ENCODE data around the gene HMG20B.

The HMG20B gene

DNA sequence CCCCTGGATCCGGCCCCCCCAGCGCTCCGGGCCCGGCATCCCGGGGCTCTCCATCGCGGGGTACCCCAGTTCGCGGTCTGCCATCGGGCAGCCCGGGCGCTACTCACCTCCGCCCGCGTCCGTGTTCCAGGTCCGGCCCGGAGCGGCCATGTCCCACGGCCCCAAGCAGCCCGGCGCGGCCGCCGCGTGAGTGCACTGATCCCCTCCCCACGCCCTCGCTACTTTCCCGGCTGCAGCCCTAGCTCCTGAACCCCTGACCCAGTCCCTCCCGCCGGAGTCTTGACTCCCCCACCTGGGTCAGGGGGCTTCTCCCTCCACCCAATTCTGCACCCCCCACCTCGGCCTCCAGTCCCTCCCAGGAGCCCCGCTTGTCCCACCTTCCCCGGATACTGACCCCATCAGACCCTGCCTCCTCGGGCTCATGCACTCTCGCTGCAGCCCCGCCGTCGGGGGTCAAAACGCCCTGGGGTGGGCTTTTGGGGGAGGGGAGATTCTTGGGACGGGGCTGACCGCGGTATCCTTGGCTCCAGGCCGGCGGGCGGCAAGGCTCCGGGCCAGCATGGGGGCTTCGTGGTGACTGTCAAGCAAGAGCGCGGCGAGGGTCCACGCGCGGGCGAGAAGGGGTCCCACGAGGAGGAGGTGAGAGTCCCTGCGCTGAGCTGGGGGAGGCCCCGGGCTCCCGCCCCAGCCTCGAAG is 566 bp downstream of the HMG20B start:
- FAIRE-seq (no peak), DNase-seq (ENCODE audit: insufficient read length, low spot score) (no peak)
- TF ChIP-seq, protein P1, sequence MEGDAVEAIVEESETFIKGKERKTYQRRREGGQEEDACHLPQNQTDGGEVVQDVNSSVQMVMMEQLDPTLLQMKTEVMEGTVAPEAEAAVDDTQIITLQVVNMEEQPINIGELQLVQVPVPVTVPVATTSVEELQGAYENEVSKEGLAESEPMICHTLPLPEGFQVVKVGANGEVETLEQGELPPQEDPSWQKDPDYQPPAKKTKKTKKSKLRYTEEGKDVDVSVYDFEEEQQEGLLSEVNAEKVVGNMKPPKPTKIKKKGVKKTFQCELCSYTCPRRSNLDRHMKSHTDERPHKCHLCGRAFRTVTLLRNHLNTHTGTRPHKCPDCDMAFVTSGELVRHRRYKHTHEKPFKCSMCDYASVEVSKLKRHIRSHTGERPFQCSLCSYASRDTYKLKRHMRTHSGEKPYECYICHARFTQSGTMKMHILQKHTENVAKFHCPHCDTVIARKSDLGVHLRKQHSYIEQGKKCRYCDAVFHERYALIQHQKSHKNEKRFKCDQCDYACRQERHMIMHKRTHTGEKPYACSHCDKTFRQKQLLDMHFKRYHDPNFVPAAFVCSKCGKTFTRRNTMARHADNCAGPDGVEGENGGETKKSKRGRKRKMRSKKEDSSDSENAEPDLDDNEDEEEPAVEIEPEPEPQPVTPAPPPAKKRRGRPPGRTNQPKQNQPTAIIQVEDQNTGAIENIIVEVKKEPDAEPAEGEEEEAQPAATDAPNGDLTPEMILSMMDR (IDR thresholded peaks at IDR 0.05; ENCODE audit: insufficient read depth, missing control alignments): no peak

DNA sequence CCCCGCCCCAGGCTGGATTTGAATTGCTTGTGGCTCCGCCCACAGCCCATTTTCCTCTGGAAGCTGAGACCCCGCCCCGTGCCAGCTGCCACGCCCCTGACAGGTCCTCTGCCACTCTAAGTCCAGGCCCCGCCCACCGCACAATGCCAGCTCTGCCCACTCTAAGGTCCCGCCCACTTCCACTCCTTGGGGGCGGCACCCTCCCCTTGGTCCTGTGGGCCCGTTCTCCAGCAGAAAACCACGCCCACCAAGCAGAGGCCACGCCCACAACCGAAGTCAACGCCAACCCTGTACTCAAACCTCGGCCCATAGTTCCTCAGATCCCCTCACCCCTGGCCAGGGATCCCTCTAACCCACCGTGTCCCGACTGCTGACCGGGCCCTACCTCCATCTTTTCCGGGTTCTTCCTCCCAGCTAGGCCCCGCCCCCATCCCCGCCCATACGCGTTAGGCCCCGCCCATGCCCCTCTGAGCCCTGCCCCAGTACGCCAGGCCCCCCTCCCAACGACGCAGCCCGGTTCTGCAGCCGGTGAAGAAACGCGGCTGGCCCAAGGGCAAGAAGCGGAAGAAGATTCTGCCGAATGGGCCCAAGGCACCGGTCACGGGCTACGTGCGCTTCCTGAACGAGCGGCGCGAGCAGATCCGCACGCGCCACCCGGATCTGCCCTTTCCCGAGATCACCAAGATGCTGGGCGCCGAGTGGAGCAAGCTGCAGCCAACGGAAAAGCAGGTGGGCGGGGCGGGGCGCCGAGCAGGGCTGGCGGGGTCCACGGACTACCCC is 1.3 kb downstream of the HMG20B start:
- TF ChIP-seq, protein P1 (IDR thresholded peaks at IDR 0.05; ENCODE audit: insufficient read depth, missing control alignments): no peak
- FAIRE-seq: no peak

DNA sequence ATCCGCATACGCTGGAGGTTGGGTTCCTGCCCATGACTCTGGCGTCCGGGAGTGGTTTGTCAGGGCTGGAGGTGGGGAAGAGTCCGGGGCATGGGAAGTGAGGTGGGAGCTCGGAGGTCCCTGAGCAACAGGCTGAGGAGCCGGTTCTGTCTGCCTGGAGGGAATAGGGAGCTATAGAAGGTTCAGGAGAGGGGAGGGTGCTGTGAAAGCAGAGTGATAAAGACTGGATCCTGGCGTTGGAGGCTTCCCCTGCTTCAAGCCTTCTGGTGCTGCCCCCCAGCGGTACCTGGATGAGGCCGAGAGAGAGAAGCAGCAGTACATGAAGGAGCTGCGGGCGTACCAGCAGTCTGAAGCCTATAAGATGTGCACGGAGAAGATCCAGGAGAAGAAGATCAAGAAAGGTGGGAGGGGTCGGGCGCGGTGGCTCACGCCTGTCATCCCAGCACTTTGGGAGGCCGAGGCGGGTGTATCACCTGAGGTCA is 2.6 kb downstream of the HMG20B start:
- TF ChIP-seq, protein P1 (IDR thresholded peaks at IDR 0.05; ENCODE audit: insufficient read depth, missing control alignments): peak; percentile 73
- FAIRE-seq (no peak), DNase-seq (ENCODE audit: insufficient read length, low spot score) (no peak)

More for the DNA sequence above, 1.3 kb downstream of the HMG20B start:
- DNase-seq (ENCODE audit: insufficient read length, low spot score): peak; percentile 62

DNA sequence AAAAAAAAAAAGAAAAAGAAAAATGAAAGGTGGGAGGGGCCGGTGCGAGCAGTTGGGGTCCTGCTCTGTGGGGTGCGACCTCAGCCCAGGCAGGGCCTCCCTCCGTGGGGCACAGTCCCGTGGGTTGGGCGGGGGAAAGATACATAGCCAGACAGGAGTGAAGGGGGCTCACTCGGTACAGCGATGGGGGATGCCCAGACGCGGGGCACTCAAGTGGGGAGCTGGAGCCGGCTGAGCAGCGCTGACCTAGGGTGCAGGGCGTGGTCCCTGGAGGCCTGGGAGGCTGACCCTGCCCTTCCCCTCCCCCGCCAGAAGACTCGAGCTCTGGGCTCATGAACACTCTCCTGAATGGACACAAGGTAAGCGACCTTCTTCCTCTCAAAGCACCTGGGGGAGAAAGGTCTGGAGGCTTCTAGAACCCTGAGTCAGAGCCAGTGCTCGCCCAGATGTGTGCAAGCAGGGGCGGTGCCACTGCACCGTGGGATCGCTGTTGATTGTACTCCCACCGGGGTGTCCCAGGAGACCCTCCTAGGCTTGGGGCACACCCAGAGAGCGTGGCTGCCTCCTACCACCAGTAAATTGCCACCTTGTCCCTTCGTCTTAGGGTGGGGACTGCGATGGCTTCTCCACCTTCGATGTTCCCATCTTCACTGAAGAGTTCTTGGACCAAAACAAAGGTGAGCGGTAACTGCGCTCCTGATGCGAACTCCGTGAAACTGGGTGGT is 3.4 kb downstream of the HMG20B start:
- TF ChIP-seq, protein P1 (IDR thresholded peaks at IDR 0.05; ENCODE audit: insufficient read depth, missing control alignments): no peak
- no peak for DNase-seq (ENCODE audit: insufficient read length, low spot score)
- FAIRE-seq: no peak

DNA sequence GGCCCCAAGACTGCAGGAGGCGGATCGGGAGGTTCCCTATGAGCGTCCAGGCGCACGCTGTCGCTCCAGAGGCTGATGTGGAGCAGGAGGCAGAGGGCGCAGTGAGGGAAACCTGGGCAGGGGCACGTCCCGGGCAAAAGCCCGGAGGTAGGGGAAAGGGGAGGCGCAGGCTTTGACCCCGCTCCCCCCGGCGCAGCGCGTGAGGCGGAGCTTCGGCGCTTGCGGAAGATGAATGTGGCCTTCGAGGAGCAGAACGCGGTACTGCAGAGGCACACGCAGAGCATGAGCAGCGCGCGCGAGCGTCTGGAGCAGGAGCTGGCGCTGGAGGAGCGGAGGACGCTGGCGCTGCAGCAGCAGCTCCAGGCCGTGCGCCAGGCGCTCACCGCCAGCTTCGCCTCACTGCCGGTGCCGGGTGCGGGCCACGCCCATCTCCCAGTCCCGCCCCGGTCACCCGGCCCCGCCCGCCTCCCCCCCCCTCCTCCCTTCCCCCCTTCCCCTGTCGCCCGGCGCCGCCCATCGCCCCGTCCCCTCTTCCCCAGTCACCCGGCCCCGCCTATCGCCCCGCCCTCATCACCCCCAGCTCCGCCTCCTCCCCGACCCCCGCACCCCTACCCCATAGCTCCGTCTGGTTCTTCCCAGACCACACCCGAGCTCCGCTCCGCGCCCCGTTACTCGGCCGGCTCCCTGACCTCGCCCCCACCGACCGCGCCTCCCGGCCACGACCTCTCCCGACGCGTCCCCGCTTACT is 4.1 kb downstream of the HMG20B start:
- TF ChIP-seq, protein P1 (IDR thresholded peaks at IDR 0.05; ENCODE audit: insufficient read depth, missing control alignments): no peak
- DNase-seq (ENCODE audit: insufficient read length, low spot score) (no peak), FAIRE-seq (no peak)

DNA sequence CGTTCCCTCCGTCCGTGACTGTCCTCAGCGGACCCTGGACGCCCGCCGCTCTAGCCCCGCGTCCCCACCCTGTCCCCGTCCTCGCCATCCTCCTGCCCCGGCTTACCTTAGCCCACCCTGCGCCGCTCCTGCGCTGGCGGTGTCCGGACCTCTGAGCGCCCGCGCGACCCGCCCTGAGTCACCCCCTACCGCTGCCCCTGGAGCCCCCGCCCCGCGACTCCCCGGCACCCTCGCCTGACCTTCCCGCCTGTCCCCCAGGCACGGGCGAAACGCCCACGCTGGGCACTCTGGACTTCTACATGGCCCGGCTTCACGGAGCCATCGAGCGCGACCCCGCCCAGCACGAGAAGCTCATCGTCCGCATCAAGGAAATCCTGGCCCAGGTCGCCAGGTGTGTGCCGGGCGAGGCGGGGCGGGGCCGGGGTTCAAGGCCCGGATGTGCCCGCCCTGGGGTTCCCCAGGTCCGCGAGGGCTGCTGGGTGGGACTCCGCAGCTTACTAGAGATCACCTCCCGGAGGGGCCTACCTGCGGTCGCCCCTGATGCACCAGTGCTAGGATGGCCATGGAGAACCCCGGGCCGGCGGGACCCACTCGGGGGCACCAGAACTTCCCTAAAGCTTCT is 5.1 kb downstream of the HMG20B start:
- DNase-seq (ENCODE audit: insufficient read length, low spot score) (no peak), FAIRE-seq (no peak)
- TF ChIP-seq, protein P1 (IDR thresholded peaks at IDR 0.05; ENCODE audit: insufficient read depth, missing control alignments): no peak
